Right atrium auricular region (tissue), 2 donors: ENCODE results near the gene HCFC1R1. TPM values are rescaled to one million over a fixed set of nuclear protein-coding genes. Genes with fewer than 3 reads are reported as not detected.

ENCODE experiments used
- DNase-seq: peaks from one replicate; pipeline ENCODE4 v3.0.0-alpha.2; 2019; ENCODE audit warnings: low spot score
- H3K27ac ChIP-seq, 2 donors: fragments of 200-600 bp; sonication (generic); 1 replicate in 1 of 2; 2 replicates in 1 of 2; pipeline ENCODE4 v1.5.1; 2016 to 2019
- H3K27me3 ChIP-seq, 2 donors: fragments of 200-600 bp; sonication (generic); one replicate each; pipeline versions ENCODE4 v1.5.1 to v1.6.0; 2017 to 2019
- H3K36me3 ChIP-seq: fragments of 200-600 bp; sonication (generic); one replicate; pipeline ENCODE4 v1.5.1; 2016
- H3K4me1 ChIP-seq, 2 donors: fragments of 200-600 bp; sonication (generic); one replicate each; pipeline versions ENCODE4 v1.5.1 to v1.6.0; 2017 to 2019
- H3K4me3 ChIP-seq, 2 donors: fragments of 200-600 bp; sonication (generic); 1 replicate in 1 of 2; 2 replicates in 1 of 2; pipeline ENCODE4 v1.5.1; 2017 to 2019; ENCODE audit warnings: mild to moderate bottlenecking in 1 of 2, moderate library complexity in 1 of 2
- H3K9me3 ChIP-seq, 2 donors: fragments of 200-600 bp; sonication (generic); one replicate each; pipeline ENCODE4 v1.5.1; 2019
- total RNA-seq, 2 donors: library from RNA; depleted of rRNA; stranded (reverse); fragments of >200 nt; gene quantifications; one replicate each; pipeline ENCODE4 v1.1.0, GENCODE V29; 2016
- TF ChIP-seq, protein P1 (sequence below), 2 donors: fragments of 200-600 bp; sonication (generic); IDR thresholded peaks; one replicate each; pipeline ENCODE4 v1.5.1; 2019; ENCODE audit warnings: antibody characterized with exemption in 2 of 2

Gene HCFC1R1
- total RNA-seq, 2 donors from 2014 or later = 22.5 to 33.1 TPM

DNA sequence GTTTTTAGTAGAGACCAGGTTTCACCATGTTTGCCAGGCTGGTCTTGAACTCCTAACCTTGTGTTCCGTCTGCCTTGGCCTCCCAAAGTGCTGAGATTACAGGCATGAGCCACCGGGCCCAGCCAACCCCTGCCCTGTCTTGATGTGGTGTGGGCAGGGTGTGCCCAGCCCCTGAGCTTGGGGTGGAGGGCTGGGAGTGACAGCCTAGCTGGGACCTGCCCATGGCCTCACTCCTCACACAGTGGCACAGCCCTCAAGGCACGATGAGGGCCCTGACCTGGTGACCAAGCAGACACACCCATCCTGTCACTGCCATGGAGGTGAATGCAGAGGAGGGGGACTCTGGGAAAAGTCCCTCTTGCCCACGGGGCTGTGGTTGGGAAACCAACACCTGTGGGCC lies 44.7 kb upstream of the HCFC1R1 start:
- H3K27ac ChIP-seq = no peak overlapping the region
- no peak overlapping the region for H3K4me3 ChIP-seq
- peaks cover 0 to 24% of the 10 kb centered on the region in 2 donors for H3K4me1 ChIP-seq
- H3K9me3 ChIP-seq = no peaks in the 10 kb centered on the region
- no peaks in the 10 kb centered on the region for H3K36me3 ChIP-seq
- TF ChIP-seq, protein P1, sequence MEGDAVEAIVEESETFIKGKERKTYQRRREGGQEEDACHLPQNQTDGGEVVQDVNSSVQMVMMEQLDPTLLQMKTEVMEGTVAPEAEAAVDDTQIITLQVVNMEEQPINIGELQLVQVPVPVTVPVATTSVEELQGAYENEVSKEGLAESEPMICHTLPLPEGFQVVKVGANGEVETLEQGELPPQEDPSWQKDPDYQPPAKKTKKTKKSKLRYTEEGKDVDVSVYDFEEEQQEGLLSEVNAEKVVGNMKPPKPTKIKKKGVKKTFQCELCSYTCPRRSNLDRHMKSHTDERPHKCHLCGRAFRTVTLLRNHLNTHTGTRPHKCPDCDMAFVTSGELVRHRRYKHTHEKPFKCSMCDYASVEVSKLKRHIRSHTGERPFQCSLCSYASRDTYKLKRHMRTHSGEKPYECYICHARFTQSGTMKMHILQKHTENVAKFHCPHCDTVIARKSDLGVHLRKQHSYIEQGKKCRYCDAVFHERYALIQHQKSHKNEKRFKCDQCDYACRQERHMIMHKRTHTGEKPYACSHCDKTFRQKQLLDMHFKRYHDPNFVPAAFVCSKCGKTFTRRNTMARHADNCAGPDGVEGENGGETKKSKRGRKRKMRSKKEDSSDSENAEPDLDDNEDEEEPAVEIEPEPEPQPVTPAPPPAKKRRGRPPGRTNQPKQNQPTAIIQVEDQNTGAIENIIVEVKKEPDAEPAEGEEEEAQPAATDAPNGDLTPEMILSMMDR (IDR thresholded peaks at IDR 0.05) = no peak
- H3K27me3 ChIP-seq = no peaks in the 10 kb centered on the region
- no peak for DNase-seq

DNA sequence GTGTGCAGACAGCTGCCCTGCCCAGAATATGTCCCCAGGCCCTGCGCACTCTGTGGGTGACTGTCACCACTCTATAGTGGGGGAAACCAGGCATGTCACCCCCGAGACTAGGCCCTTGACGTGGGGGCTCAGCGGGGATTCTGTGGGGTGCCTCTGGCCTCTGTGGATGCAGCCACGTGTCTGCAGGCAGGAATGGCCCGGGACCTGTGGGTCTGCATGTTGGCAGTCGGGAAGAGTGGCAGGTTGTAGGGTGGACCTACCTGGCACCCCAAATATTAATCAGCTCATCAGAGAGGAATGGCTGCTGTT lies 42.7 kb upstream of the HCFC1R1 start:
- peak overlapping the region; percentile 68 to 83 for H3K27ac ChIP-seq
- TF ChIP-seq, protein P1 (IDR thresholded peaks at IDR 0.05) = no peak
- DNase-seq = no peak

DNA sequence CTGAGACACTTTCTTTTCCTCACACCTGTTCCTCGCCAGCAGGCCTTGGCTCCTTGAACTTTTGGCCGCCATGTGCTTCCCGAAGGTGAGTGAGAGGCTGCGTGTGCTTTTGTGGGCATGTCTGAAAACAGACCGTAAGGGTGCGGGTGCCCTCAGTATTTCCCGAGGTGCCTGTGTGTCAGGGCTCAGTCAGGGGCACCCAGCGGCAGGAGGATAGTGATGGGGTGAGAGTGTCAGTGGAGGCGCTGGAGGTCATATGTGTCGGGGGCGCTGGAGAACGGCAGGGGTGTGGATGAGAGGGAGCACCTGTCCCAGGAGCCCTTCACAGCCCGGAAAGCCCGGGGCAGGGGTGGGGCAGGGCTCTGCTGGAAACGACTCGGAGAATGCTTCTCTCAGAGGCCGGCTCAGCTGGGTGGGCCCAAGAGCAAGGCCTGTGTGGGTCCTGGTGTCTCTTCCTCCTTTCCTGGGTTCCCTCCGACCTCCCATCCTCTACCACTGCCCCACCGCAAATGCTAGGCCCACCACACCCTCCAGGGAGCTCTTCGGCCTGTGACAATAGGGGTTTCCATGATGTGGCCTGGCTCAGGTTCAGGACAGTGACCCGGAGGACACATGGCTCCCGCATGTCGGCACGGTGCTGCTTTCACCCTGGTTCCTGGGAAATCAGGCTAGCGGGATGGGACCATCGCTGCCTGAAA lies 42.1 kb upstream of the HCFC1R1 start:
- Histone ChIP-seq H3K4me3 (peak overlapping the region; percentile 43 to 47), H3K27me3 (no peaks in the 10 kb centered on the region), H3K27ac (peak overlapping the region; percentile 68 to 83), H3K4me1 (peaks cover 0 to 24% of the 10 kb centered on the region in 2 donors), H3K9me3 (no peaks in the 10 kb centered on the region), H3K36me3 (no peaks in the 10 kb centered on the region)
- TF ChIP-seq, protein P1 (IDR thresholded peaks at IDR 0.05) = no peak
- DNase-seq = no peak

More for the DNA sequence above, 42.7 kb upstream of the HCFC1R1 start:
- H3K36me3 ChIP-seq = no peaks in the 10 kb centered on the region
- no peaks in the 10 kb centered on the region for H3K9me3 ChIP-seq
- peak overlapping the region; percentile 43 to 47 for H3K4me3 ChIP-seq
- no peaks in the 10 kb centered on the region for H3K27me3 ChIP-seq
- peaks cover 0 to 24% of the 10 kb centered on the region in 2 donors for H3K4me1 ChIP-seq

DNA sequence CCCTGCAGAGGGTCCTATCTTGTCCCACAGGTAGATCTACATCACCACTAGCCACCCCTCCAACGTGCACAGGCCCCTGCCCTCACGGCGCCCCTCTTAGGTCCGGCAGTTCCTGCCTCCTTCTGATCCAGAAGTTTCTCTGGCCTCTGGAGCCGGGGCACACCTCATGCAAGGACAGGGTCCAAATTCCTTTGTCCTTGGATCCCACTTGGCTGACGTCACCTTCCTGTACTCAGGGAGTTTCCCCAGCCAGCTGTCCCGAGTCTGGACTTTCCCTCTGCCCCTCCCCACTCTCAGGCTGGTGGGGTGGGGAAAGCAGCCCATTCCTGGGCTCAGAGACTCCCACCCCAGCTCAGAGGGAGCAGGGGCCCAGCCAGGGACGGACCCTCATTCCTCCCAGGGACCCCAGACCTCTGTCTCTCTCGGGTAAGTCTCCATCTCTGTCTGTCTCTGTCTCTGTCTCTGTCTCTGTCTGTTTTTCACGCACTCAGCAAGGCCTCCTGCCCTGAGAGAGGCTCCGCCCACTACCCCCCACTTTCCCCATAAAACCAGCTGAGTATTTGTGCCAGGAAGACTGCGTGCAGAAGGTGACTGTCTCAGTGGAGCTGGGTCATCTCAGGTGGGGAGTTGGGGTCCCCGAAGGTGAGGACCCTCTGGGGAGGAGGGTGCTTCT lies 41.5 kb upstream of the HCFC1R1 start, which contains the start of gene IL32:
Gene IL32 (plus strand): TSS at position 572 of the 673 bp plus-strand sequence. CDS start 172 bp downstream, outside the sequence.
- Histone ChIP-seq H3K9me3 (no peaks in the 10 kb centered on the region), H3K4me1 (peaks cover 0 to 26% of the 10 kb centered on the region in 2 donors), H3K27me3 (no peaks in the 10 kb centered on the region), H3K36me3 (no peaks in the 10 kb centered on the region), H3K4me3 (peak within 1 kb of the TSS; percentile 43 to 47), H3K27ac (peak within 1 kb of the TSS; percentile 68 to 83)
- TF ChIP-seq, protein P1 (IDR thresholded peaks at IDR 0.05) = no peak
- DNase-seq = peak; percentile 92

DNA sequence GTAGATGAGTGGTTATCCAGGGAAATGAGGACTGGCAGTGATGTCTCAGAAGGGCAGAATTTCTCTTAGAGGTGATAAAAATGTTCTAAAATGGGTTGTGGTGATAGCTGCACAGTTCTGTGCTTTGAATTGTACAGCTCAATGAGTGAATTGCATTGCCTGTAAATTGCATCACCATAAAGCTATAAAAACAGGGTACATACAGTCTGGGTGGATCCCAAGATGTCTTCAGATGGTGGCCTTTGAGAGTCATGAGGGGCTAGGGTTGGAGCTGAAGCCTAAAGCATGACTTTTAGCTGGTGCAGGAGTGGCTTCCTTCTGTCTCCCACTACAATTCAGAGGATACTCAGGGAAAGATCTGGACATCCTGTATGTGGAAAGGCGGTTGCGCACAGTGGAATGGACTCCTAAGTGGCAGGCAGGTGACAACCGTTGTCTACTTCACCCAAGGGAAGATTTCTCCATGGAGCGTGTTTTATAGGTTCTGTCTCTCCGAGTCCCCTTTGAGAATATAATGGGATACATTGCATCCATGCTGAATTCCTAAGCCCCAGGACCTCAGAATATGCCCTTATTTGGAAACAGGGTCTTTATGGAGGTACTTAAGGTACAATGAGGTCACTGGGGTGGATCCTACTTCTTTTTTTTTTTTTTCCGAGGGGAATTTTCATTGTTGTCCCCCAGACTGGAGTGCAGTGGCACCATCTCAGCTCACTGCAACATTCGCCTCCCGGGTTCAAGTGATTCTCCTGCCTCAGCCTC lies 40.1 kb upstream of the HCFC1R1 start:
- Histone ChIP-seq H3K36me3 (no peaks in the 10 kb centered on the region), H3K4me1 (peaks cover 0 to 36% of the 10 kb centered on the region in 2 donors)
- TF ChIP-seq, protein P1 (IDR thresholded peaks at IDR 0.05) = no peak

More for the DNA sequence above, 40.1 kb upstream of the HCFC1R1 start:
- Histone ChIP-seq H3K9me3 (no peaks in the 10 kb centered on the region), H3K4me3 (no peak overlapping the region), H3K27ac (no peak overlapping the region), H3K27me3 (no peaks in the 10 kb centered on the region)
- DNase-seq = no peak
